ENCODE data around the gene ADSL.

- TF ChIP-seq EZH2phosphoT487 (IDR thresholded peaks at IDR 0.05; ENCODE audit: insufficient read depth, low read depth), result no peak
- no peak for TF ChIP-seq EZH2 (IDR thresholded peaks at IDR 0.05; ENCODE audit: insufficient read depth, poor library complexity, severe bottlenecking)
Measured at GRCh38 chr22:40406063-40406890, 60.0 kb downstream of the ADSL start.

Data from GM23248 (cell line).